Karpas-422 (cell line): ENCODE data around the gene BCL2L12. TPM values are rescaled to one million over a fixed set of nuclear protein-coding genes. Genes with fewer than 3 reads are reported as not detected.

Source experiments
- DNase-seq: peaks from one replicate; pipeline ENCODE4 v3.0.0-alpha.2; 2015
- H2AFZ ChIP-seq: fragments of 200-600 bp; sonication (generic); 2 replicates; pipeline ENCODE4 v1.6.1; 2014; ENCODE audit warnings: antibody characterized with exemption, low read length, mixed read lengths
- H3K27ac ChIP-seq: fragments of 200-600 bp; sonication (generic); 2 replicates; pipeline ENCODE4 v1.5.1; 2014; ENCODE audit warnings: mild to moderate bottlenecking, low read length, moderate library complexity
- H3K27me3 ChIP-seq: fragments of 200-600 bp; sonication (generic); 2 replicates; pipeline ENCODE4 v1.6.1; 2014; ENCODE audit warnings: low read length, mixed read lengths
- H3K36me3 ChIP-seq: fragments of 200-600 bp; sonication (generic); 2 replicates; pipeline ENCODE4 v1.6.1; 2014; ENCODE audit warnings: low read length, mixed read lengths; ENCODE audit not compliant: insufficient read depth
- H3K4me1 ChIP-seq: fragments of 200-600 bp; sonication (generic); 2 replicates; pipeline ENCODE4 v1.6.1; 2014; ENCODE audit warnings: mild to moderate bottlenecking, low read length, mixed read lengths
- H3K4me2 ChIP-seq: fragments of 200-600 bp; sonication (generic); 2 replicates; pipeline ENCODE4 v1.6.1; 2014; ENCODE audit warnings: low read length, low read depth, mild to moderate bottlenecking; ENCODE audit not compliant: poor library complexity, severe bottlenecking
- H3K4me3 ChIP-seq: fragments of 200-600 bp; sonication (generic); 2 replicates; pipeline ENCODE4 v1.5.1; 2014; ENCODE audit warnings: mild to moderate bottlenecking, antibody characterized with exemption, low read length, mixed read lengths
- H3K79me2 ChIP-seq: fragments of 200-600 bp; sonication (generic); 2 replicates; pipeline ENCODE4 v1.6.1; 2014; ENCODE audit warnings: mild to moderate bottlenecking, low read length, mixed read lengths
- H3K9ac ChIP-seq: fragments of 200-600 bp; sonication (generic); 2 replicates; pipeline ENCODE4 v1.6.0; 2014; ENCODE audit warnings: low read length
- H3K9me2 ChIP-seq: fragments of 200-600 bp; sonication (generic), shearing (Covaris generic); replicated peaks from 2 replicates; pipeline ENCODE4 v1.6.0; 2014; ENCODE audit warnings: mild to moderate bottlenecking, low read length, moderate library complexity; ENCODE audit not compliant: insufficient read depth
- H3K9me3 ChIP-seq: fragments of 300-700, 200-600 bp; sonication (generic); 2 replicates; pipeline ENCODE4 v1.6.1; 2014; ENCODE audit warnings: low read length, mixed read lengths
- H4K20me1 ChIP-seq: fragments of 200-600 bp; sonication (generic); 2 replicates; pipeline ENCODE4 v1.6.1; 2014; ENCODE audit warnings: mild to moderate bottlenecking, antibody characterized with exemption, low read length, low read depth; ENCODE audit not compliant: insufficient read depth
- total RNA-seq: library from RNA; depleted of rRNA; stranded (reverse); fragments of >200 nt; shearing (Covaris generic); gene quantifications from 2 replicates; pipeline ENCODE4 v1.2.3, GENCODE V29; 2014; ENCODE audit warnings: low replicate concordance

The BCL2L12 gene
- total RNA-seq, 1 experiment from 2014 or later: 25.6 TPM

GRCh38 chr19:49664171-49665035, 1.3 kb upstream of the BCL2L12 start:
- Histone ChIP-seq H3K9ac (peak overlapping the region; percentile 85), H2AFZ (no peak overlapping the region), H3K9me2 (no peaks in the 10 kb centered on the region), H3K79me2 (peaks cover 51% of the 10 kb centered on the region), H3K9me3 (no peaks in the 10 kb centered on the region), H3K4me3 (peak overlapping the region; percentile 75), H3K4me2 (peak overlapping the region; percentile 91), H4K20me1 (peaks cover 15% of the 10 kb centered on the region), H3K4me1 (peaks cover 25% of the 10 kb centered on the region), H3K27ac (peak overlapping the region; percentile 87), H3K27me3 (no peaks in the 10 kb centered on the region), H3K36me3 (peaks cover 22% of the 10 kb centered on the region; the same call in 1 of the 2 replicates)
- peak; percentile 95 for DNase-seq

- no peak overlapping the region for H2AFZ ChIP-seq
- peak overlapping the region; percentile 91 for H3K4me2 ChIP-seq
- H3K9me2 ChIP-seq: no peaks in the 10 kb centered on the region
- H3K4me3 ChIP-seq: peak overlapping the region; percentile 75
- peak overlapping the region; percentile 87 for H3K27ac ChIP-seq
- peak overlapping the region; percentile 85 for H3K9ac ChIP-seq
- H3K4me1 ChIP-seq: peaks cover 25% of the 10 kb centered on the region
- no peaks in the 10 kb centered on the region for H3K9me3 ChIP-seq
- DNase-seq: no peak
- peaks cover 51% of the 10 kb centered on the region for H3K79me2 ChIP-seq
- no peaks in the 10 kb centered on the region for H3K27me3 ChIP-seq
- peaks cover 11% of the 10 kb centered on the region; the same call in 1 of the 2 replicates for H4K20me1 ChIP-seq
- peaks cover 17% of the 10 kb centered on the region; the same call in 1 of the 2 replicates for H3K36me3 ChIP-seq
These were observed 740 bp upstream of the BCL2L12 start for GRCh38 chr19:49665036-49665350.

- Histone ChIP-seq H3K9me2 (no peaks in the 10 kb centered on the region), H3K27me3 (no peaks in the 10 kb centered on the region), H3K36me3 (peaks cover 15% of the 10 kb centered on the region; the same call in 1 of the 2 replicates), H3K4me1 (peaks cover 25% of the 10 kb centered on the region), H3K4me3 (peak overlapping the region; percentile 75), H3K9me3 (no peaks in the 10 kb centered on the region), H3K9ac (peak overlapping the region; percentile 85), H3K4me2 (peak overlapping the region; percentile 91), H3K79me2 (peaks cover 51% of the 10 kb centered on the region), H4K20me1 (peaks cover 5% of the 10 kb centered on the region; the same call in 1 of the 2 replicates), H2AFZ (no peak overlapping the region), H3K27ac (peak overlapping the region; percentile 87)
- DNase-seq: no peak
These were observed 349 bp downstream of the BCL2L12 start for GRCh38 chr19:49666120-49666444.

GRCh38 chr19:49667473-49667872, 1.7 kb downstream of the BCL2L12 start:
- Histone ChIP-seq H3K4me1 (peaks cover 35% of the 10 kb centered on the region), H3K79me2 (peaks cover 49% of the 10 kb centered on the region), H3K27ac (no peak overlapping the region), H3K9me2 (no peaks in the 10 kb centered on the region), H4K20me1 (peaks cover 5% of the 10 kb centered on the region; the same call in 1 of the 2 replicates), H3K4me3 (peak overlapping the region; percentile 75), H3K9ac (peak overlapping the region; percentile 85), H3K27me3 (no peaks in the 10 kb centered on the region), H3K9me3 (no peaks in the 10 kb centered on the region), H3K4me2 (peak overlapping the region; percentile 91), H2AFZ (no peak overlapping the region), H3K36me3 (peaks cover 8% of the 10 kb centered on the region; the same call in 1 of the 2 replicates)
- no peak for DNase-seq

- Histone ChIP-seq H3K79me2 (peaks cover 29% of the 10 kb centered on the region), H3K36me3 (no peaks in the 10 kb centered on the region; the same call in 1 of the 2 replicates), H3K9ac (no peak overlapping the region), H3K4me2 (no peak overlapping the region), H3K9me3 (no peaks in the 10 kb centered on the region), H3K4me3 (no peak overlapping the region), H3K9me2 (no peaks in the 10 kb centered on the region), H2AFZ (no peak overlapping the region), H3K27ac (no peak overlapping the region), H3K4me1 (peaks cover 43% of the 10 kb centered on the region), H4K20me1 (no peaks in the 10 kb centered on the region; the same call in 1 of the 2 replicates), H3K27me3 (no peaks in the 10 kb centered on the region)
- DNase-seq: no peak
These were observed 3.8 kb downstream of the BCL2L12 start for GRCh38 chr19:49669516-49669915.

- peaks cover 8% of the 10 kb centered on the region for H3K79me2 ChIP-seq
- peak overlapping the region; percentile 63 for H3K9ac ChIP-seq
- peak overlapping the region; percentile 46; the same call in 1 of the 2 replicates for H3K4me3 ChIP-seq
- H3K9me2 ChIP-seq: no peaks in the 10 kb centered on the region
- H3K27ac ChIP-seq: peak overlapping the region; percentile 64
- H3K4me1 ChIP-seq: peaks cover 44% of the 10 kb centered on the region
- H4K20me1 ChIP-seq: no peaks in the 10 kb centered on the region
- peak; percentile 95 for DNase-seq
- no peaks in the 10 kb centered on the region for H3K9me3 ChIP-seq
- H3K36me3 ChIP-seq: no peaks in the 10 kb centered on the region; the same call in 1 of the 2 replicates
- peak overlapping the region; percentile 74; the same call in 1 of the 2 replicates for H2AFZ ChIP-seq
- peak overlapping the region; percentile 66 for H3K4me2 ChIP-seq
- no peaks in the 10 kb centered on the region for H3K27me3 ChIP-seq
These were observed 6.6 kb downstream of the BCL2L12 start for GRCh38 chr19:49672131-49672919.

- Histone ChIP-seq H2AFZ (no peak overlapping the region), H3K27me3 (no peaks in the 10 kb centered on the region), H3K9ac (peak overlapping the region; percentile 79), H3K9me2 (no peaks in the 10 kb centered on the region), H3K79me2 (peaks cover 41% of the 10 kb centered on the region), H4K20me1 (peaks cover 28% of the 10 kb centered on the region), H3K4me3 (peak overlapping the region; percentile 74), H3K4me1 (peaks cover 69% of the 10 kb centered on the region), H3K9me3 (no peaks in the 10 kb centered on the region), H3K36me3 (peaks cover 4% of the 10 kb centered on the region; the same call in 1 of the 2 replicates), H3K4me2 (peak overlapping the region; percentile 79), H3K27ac (peak overlapping the region; percentile 89)
- DNase-seq: peak; percentile 96
These were observed 10.5 kb downstream of the BCL2L12 start for GRCh38 chr19:49676136-49676783.
